ENCODE results near the gene WNK1.

GRCh38 chr12:848882-849527 is 96.6 kb downstream of the WNK1 start:
- no peak for TF ChIP-seq POLR2A (IDR thresholded peaks at IDR 0.05)
- TF ChIP-seq, protein P1, sequence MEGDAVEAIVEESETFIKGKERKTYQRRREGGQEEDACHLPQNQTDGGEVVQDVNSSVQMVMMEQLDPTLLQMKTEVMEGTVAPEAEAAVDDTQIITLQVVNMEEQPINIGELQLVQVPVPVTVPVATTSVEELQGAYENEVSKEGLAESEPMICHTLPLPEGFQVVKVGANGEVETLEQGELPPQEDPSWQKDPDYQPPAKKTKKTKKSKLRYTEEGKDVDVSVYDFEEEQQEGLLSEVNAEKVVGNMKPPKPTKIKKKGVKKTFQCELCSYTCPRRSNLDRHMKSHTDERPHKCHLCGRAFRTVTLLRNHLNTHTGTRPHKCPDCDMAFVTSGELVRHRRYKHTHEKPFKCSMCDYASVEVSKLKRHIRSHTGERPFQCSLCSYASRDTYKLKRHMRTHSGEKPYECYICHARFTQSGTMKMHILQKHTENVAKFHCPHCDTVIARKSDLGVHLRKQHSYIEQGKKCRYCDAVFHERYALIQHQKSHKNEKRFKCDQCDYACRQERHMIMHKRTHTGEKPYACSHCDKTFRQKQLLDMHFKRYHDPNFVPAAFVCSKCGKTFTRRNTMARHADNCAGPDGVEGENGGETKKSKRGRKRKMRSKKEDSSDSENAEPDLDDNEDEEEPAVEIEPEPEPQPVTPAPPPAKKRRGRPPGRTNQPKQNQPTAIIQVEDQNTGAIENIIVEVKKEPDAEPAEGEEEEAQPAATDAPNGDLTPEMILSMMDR (IDR thresholded peaks at IDR 0.05): no peak

Measured in adrenal gland (tissue), 5 donors.